Lower lobe of right lung (tissue), 2 donors: ENCODE measurements around the gene TADA3. TPM values are rescaled to one million over a fixed set of nuclear protein-coding genes. Genes with fewer than 3 reads are reported as not detected.

Experiments
- ATAC-seq, 2 donors: fragments of 200-7000 bp; cut with Tn5 transposase; one replicate each; pipeline ENCODE4 v1.9.1; 2020 to 2022; ENCODE audit warnings: mild to moderate bottlenecking in 2 of 2, moderate library complexity in 2 of 2
- DNase-seq: peaks from one replicate; pipeline ENCODE4 v3.0.0-alpha.2; 2020
- H3K27ac ChIP-seq: fragments of 200-600 bp; one replicate; pipeline ENCODE4 v1.8.0; 2022
- H3K27me3 ChIP-seq: fragments of 200-600 bp; one replicate; pipeline ENCODE4 v1.8.0; 2022; ENCODE audit warnings: low read depth
- H3K36me3 ChIP-seq: fragments of 200-600 bp; one replicate; pipeline ENCODE4 v1.8.0; 2022; ENCODE audit warnings: mild to moderate bottlenecking
- H3K4me1 ChIP-seq: fragments of 200-600 bp; one replicate; pipeline ENCODE4 v1.8.0; 2022
- H3K4me3 ChIP-seq: fragments of 200-600 bp; one replicate; pipeline ENCODE4 v1.8.0; 2022; ENCODE audit warnings: mild to moderate bottlenecking
- H3K9me3 ChIP-seq: fragments of 200-600 bp; one replicate; pipeline ENCODE4 v1.8.0; 2022
- CTCF ChIP-seq: fragments of 200-600 bp; IDR thresholded peaks from one replicate; pipeline ENCODE4 v1.8.0; 2022; ENCODE audit warnings: antibody characterized with exemption, mild to moderate bottlenecking
- intact Hi-C: fragments of 100-400 bp; cut with DNase I; formaldehyde crosslinking; loops from one replicate; pipeline ENCODE4 v1.11.0; 2022
- total RNA-seq: library from RNA; stranded (reverse); fragmentation: NEBNext Ultra II Directional; extraction: Animal tissue kit (Norgen Biotek cat#: 25700); gene quantifications from one replicate; pipeline ENCODE4 v1.2.1, GENCODE V29; 2021
- donor health status: DM: no; HTN: yes; CAD: no; lungs with severe emphysema.

Gene TADA3
- total RNA-seq, 1 donor from 2014 or later: 53.8 TPM

GRCh38 chr3:9808345-9809037 is 16.2 kb upstream of the TADA3 start:
- no peak overlapping the region for H3K4me3 ChIP-seq
- intact Hi-C loops: no loop called here
- TF ChIP-seq CTCF: peak; percentile 14
- H3K9me3 ChIP-seq: no peaks in the 10 kb centered on the region
- ATAC-seq: no peak
- peaks cover 41% of the 10 kb centered on the region for H3K36me3 ChIP-seq
- H3K27me3 ChIP-seq: no peaks in the 10 kb centered on the region
- DNase-seq: no peak
- peaks cover 20% of the 10 kb centered on the region for H3K4me1 ChIP-seq
- peak overlapping the region; percentile 97 for H3K27ac ChIP-seq

- peaks cover 20% of the 10 kb centered on the region for H3K4me1 ChIP-seq
- H3K36me3 ChIP-seq: peaks cover 46% of the 10 kb centered on the region
- ATAC-seq (no peak), DNase-seq (no peak)
- no peak for TF ChIP-seq CTCF
- peak overlapping the region; percentile 97 for H3K27ac ChIP-seq
- no peaks in the 10 kb centered on the region for H3K27me3 ChIP-seq
- no peaks in the 10 kb centered on the region for H3K9me3 ChIP-seq
- H3K4me3 ChIP-seq: no peak overlapping the region
- intact Hi-C loops: no loop called here
These were observed 15.7 kb upstream of the TADA3 start for GRCh38 chr3:9807981-9808344.

- H3K27ac ChIP-seq: no peak overlapping the region
- no peak overlapping the region for H3K4me3 ChIP-seq
- ATAC-seq (no peak), DNase-seq (no peak)
- peaks cover 20% of the 10 kb centered on the region for H3K4me1 ChIP-seq
- no peaks in the 10 kb centered on the region for H3K27me3 ChIP-seq
- no peak for TF ChIP-seq CTCF
- peaks cover 56% of the 10 kb centered on the region for H3K36me3 ChIP-seq
- H3K9me3 ChIP-seq: no peaks in the 10 kb centered on the region
- intact Hi-C loops: no loop called here
These were observed 14.7 kb upstream of the TADA3 start for GRCh38 chr3:9806688-9807589.

GRCh38 chr3:9806137-9806536 is 13.9 kb upstream of the TADA3 start:
- H3K36me3 ChIP-seq: peaks cover 64% of the 10 kb centered on the region
- H3K4me3 ChIP-seq: no peak overlapping the region
- H3K27me3 ChIP-seq: no peaks in the 10 kb centered on the region
- H3K27ac ChIP-seq: no peak overlapping the region
- no peaks in the 10 kb centered on the region for H3K9me3 ChIP-seq
- TF ChIP-seq CTCF: no peak
- DNase-seq: no peak
- intact Hi-C loops: no loop called here
- H3K4me1 ChIP-seq: peaks cover 17% of the 10 kb centered on the region
- no peak for ATAC-seq

- no peak for TF ChIP-seq CTCF
- Histone ChIP-seq H3K27me3 (no peaks in the 10 kb centered on the region), H3K4me3 (no peak overlapping the region), H3K4me1 (peaks cover 7% of the 10 kb centered on the region), H3K27ac (no peak overlapping the region), H3K9me3 (no peaks in the 10 kb centered on the region), H3K36me3 (peaks cover 76% of the 10 kb centered on the region)
- intact Hi-C loops: no loop called here
- ATAC-seq (no peak), DNase-seq (no peak)
These were observed 12.7 kb upstream of the TADA3 start for GRCh38 chr3:9804996-9805395.
